Epithelial cell of esophagus (primary cell): ENCODE data around the gene LYPD3.
A peak's percentile ranks its signal among the peaks of the same experiment; 100 is the strongest.

ENCODE experiments used
- DNase-seq: peaks from one replicate; pipeline ENCODE4 v3.0.0; 2010; ENCODE audit warnings: low read depth
- H3K4me3 ChIP-seq: 2 replicates; pipeline ENCODE4 v1.5.1; 2011; ENCODE audit warnings: mild to moderate bottlenecking, low read length, control low read depth
- TF ChIP-seq, protein P1 (sequence below): IDR thresholded peaks from 2 replicates; pipeline ENCODE4 v1.5.1; 2011; ENCODE audit warnings: low read depth, mild to moderate bottlenecking, low read length, control low read depth, inconsistent platforms; ENCODE audit not compliant: insufficient read depth; ENCODE audit errors: missing control alignments

LYPD3 gene

GRCh38 chr19:43479226-43479625 is 13.8 kb upstream of the LYPD3 start:
- H3K4me3 ChIP-seq, result no peak overlapping the region
- DNase-seq, result no peak
- TF ChIP-seq, protein P1, sequence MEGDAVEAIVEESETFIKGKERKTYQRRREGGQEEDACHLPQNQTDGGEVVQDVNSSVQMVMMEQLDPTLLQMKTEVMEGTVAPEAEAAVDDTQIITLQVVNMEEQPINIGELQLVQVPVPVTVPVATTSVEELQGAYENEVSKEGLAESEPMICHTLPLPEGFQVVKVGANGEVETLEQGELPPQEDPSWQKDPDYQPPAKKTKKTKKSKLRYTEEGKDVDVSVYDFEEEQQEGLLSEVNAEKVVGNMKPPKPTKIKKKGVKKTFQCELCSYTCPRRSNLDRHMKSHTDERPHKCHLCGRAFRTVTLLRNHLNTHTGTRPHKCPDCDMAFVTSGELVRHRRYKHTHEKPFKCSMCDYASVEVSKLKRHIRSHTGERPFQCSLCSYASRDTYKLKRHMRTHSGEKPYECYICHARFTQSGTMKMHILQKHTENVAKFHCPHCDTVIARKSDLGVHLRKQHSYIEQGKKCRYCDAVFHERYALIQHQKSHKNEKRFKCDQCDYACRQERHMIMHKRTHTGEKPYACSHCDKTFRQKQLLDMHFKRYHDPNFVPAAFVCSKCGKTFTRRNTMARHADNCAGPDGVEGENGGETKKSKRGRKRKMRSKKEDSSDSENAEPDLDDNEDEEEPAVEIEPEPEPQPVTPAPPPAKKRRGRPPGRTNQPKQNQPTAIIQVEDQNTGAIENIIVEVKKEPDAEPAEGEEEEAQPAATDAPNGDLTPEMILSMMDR, result no peak

DNA sequence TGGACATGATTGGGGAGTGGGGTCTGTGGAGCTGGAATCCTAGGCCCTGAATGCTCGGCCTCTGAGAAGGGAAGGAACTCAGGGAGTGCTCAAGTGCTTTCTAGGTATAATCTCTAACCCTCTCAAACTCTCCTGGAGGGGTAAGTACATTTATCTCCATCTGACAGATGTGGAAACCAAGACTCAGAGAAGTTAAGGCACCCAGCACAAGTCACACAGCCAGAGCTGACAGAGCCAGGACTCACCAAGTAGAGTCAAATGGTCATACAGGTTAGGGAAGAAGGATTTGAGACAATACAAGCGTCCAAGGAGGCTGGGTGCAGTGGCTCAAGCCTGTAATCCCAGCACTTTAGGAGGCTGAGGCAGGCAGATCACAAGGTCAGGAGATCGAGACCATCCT is 12.9 kb upstream of the LYPD3 start:
- no peak for DNase-seq
- H3K4me3 ChIP-seq, result no peak overlapping the region
- TF ChIP-seq, protein P1, result no peak

DNA sequence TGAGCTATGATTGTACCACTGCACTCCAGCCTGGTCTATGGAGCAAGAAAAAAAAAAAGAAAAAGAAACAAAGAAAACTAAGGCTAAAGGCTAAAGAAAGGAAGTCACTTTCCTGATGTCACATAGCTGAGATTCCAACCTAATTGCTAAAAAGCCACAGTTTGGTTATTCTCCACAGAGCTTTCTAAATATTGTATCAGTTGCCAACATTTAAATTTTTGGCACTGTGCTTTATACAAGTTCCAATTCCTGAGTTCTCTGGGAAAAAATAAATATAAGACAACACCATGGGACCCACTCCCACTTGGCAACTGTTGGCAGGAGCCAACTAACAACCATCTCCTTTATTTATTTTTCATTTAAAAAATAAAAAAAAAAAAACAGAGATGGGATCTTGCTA is 11.2 kb upstream of the LYPD3 start:
- DNase-seq, result no peak
- TF ChIP-seq, protein P1, result no peak

DNA sequence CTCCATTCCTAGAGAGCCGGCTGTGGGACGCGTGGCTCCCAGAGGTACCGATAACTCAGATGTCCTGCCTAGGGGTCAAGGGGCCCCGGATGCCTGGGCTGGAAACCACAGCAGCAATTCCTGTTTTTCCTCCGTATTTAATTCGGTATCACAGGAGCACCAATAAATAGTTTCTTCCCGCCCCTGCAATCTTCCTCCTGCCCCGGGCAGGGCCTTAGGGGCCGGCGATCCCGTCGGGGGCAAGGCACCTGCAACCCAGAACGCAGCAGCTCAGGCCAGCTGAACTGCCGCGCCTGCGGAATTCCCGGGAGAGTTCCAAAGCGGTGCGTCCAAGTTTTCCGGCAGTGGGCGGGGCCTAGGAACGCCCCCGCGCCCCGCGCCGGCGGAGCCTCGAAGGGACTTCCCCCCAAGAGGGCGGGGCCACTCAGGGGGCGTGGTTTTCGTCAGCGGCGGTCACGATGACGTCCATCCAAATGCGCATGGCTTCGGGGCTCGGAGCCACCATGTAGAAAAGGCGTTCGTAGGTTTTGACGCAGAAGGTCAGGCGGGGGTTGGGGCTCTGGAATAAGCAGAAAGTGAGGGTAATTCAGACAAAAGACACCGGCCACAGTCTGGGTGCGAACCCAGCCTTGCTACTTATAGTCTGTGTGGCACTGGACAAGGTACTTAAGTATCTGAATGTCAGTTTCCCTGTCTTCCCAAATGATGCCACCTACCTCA is 9.7 kb upstream of the LYPD3 start:
- TF ChIP-seq, protein P1, result no peak
- peak overlapping the region; percentile 43 for H3K4me3 ChIP-seq

More for the DNA sequence above, 11.2 kb upstream of the LYPD3 start:
- no peak overlapping the region for H3K4me3 ChIP-seq

DNA sequence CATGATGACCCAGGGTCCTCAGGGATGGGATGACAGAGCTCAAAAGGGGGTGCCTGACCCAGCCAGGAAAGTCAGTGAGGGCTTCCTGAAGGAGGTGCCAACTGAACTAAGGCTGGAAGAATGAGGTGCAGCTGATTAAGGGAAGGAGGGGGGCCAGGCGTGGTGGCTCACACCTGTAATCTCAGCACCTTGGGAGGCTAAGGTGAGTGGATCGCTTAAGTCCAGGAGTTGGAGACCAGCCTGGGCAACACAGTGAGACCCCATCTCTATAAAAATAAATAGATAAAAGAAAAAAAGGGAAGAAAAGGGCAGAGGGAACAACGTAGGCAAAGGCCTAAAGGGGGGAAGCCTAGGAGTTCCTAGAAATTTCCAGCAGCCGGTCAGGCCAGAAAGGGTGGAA is 9.1 kb upstream of the LYPD3 start:
- TF ChIP-seq, protein P1, result no peak
- peak overlapping the region; percentile 43 for H3K4me3 ChIP-seq
- DNase-seq, result no peak

More for the DNA sequence above, 9.7 kb upstream of the LYPD3 start:
- DNase-seq, result peak; percentile 96

GRCh38 chr19:43471091-43471490 is 5.7 kb upstream of the LYPD3 start:
- H3K4me3 ChIP-seq, result no peak overlapping the region
- TF ChIP-seq, protein P1, result no peak
- peak; percentile 90 for DNase-seq

- no peak overlapping the region for H3K4me3 ChIP-seq
- TF ChIP-seq, protein P1, result no peak
- DNase-seq, result peak; percentile 87
Measured at GRCh38 chr19:43470288-43470687, 4.9 kb upstream of the LYPD3 start.
